HCT116 (cell line): ENCODE results near the gene ZNF683. TPM values are rescaled to one million over a fixed set of nuclear protein-coding genes. Genes with fewer than 3 reads are reported as not detected.

ENCODE experiments used
- ATAC-seq: fragments of 200-7000 bp; cut with Tn5 transposase; 2 replicates; pipeline ENCODE4 v1.9.1; 2020; ENCODE audit warnings: mild to moderate bottlenecking, moderate library complexity
- BruUV-seq: library from RNA; stranded (reverse); fragments of 400-500 nt; replicated peaks from 2 replicates; lab custom pipeline; 2021; lab: Mats Ljungman, UMichigan
- CTCF ChIA-PET: fragments of 300-600 bp; sonication (Branson Sonifier 250); formaldehyde crosslinking; loops from one replicate; lab custom pipeline; 2021; ENCODE audit warnings: antibody characterized with exemption; lab: Charles Lee
- POLR2A ChIA-PET: fragments of 300-600, 350-600 bp; sonication (Branson Sonifier 250); formaldehyde crosslinking; loops from one replicate; lab custom pipeline; 2021; ENCODE audit warnings: antibody characterized with exemption; lab: Charles Lee
- RAD21 ChIA-PET, 2 experiments: fragments of 300-600 bp; sonication (Branson Sonifier 250); formaldehyde crosslinking; loops; one replicate each; lab custom pipeline; 2023; ENCODE audit warnings: low total read pairs in 2 of 2; ENCODE audit not compliant: uncharacterized antibody in 2 of 2, unreplicated experiment in 2 of 2, low non-redundant PET in 1 of 2; lab: Charles Lee
- DNase-seq: peaks from one replicate; pipeline ENCODE4 v3.0.0-alpha.2; 2010; ENCODE audit warnings: low read depth, low spot score
- H2AFZ ChIP-seq: fragments of 200-600 bp; shearing (Covaris generic), sonication (generic); 2 replicates; pipeline ENCODE4 v1.6.1; 2017; ENCODE audit warnings: low read depth, mixed run types, mixed read lengths, antibody characterized with exemption, low read length; ENCODE audit not compliant: poor library complexity, severe bottlenecking
- H3K27ac ChIP-seq: 2 replicates; pipeline ENCODE4 v1.5.1; 2012; ENCODE audit warnings: low read depth, low read length
- H3K27me3 ChIP-seq: fragments of 200-600 bp; sonication (generic); 2 replicates; pipeline ENCODE4 v1.6.1; 2016; ENCODE audit warnings: mixed run types, low read length, mixed read lengths; ENCODE audit not compliant: insufficient read depth
- H3K36me3 ChIP-seq, 2 experiments: fragments of 200-500 bp in 1 of 2; fragments of 200-600 bp in 1 of 2; sonication (Bioruptor generic) in 1 of 2; sonication (generic) in 1 of 2; 2 replicates each; pipeline versions ENCODE4 v1.5.1 to v1.6.1; 2014 to 2016; ENCODE audit warnings: low read length in 2 of 2, inconsistent platforms in 1 of 2, mixed read lengths in 1 of 2, mixed run types in 1 of 2; ENCODE audit not compliant: insufficient read depth in 2 of 2, control insufficient read depth in 1 of 2
- H3K4me1 ChIP-seq, 2 experiments: fragments of 200-600 bp in 1 of 2; sonication (generic) in 1 of 2; 2 replicates each; pipeline versions ENCODE4 v1.5.1 to v1.6.1; 2012 to 2017; ENCODE audit warnings: low read length in 2 of 2, inconsistent platforms in 1 of 2, mild to moderate bottlenecking in 1 of 2, mixed read lengths in 1 of 2, mixed run types in 1 of 2, moderate library complexity in 1 of 2; ENCODE audit not compliant: insufficient read depth in 2 of 2, control insufficient read depth in 1 of 2
- H3K4me2 ChIP-seq: fragments of 200-600 bp; sonication (generic); 2 replicates; pipeline ENCODE4 v1.6.1; 2017; ENCODE audit warnings: mixed run types, low read length, mixed read lengths
- H3K4me3 ChIP-seq, 2 experiments: fragments of 200-600 bp in 1 of 2; sonication (generic) in 1 of 2; replicated peaks in 1 of 2; 2 replicates each; pipeline ENCODE4 v1.5.1; 2011 to 2016; ENCODE audit warnings: low read length in 2 of 2, control low read depth in 1 of 2, low read depth in 1 of 2, mild to moderate bottlenecking in 1 of 2, mixed read lengths in 1 of 2, mixed run types in 1 of 2
- H3K79me2 ChIP-seq: fragments of 200-600 bp; sonication (generic); 2 replicates; pipeline ENCODE4 v1.6.1; 2017; ENCODE audit warnings: mild to moderate bottlenecking, mixed run types, low read length, moderate library complexity, mixed read lengths; ENCODE audit not compliant: insufficient read depth
- H3K9ac ChIP-seq: fragments of 200-600 bp; sonication (generic); 2 replicates; pipeline ENCODE4 v1.6.1; 2016; ENCODE audit warnings: low read length, mixed read lengths
- H3K9me2 ChIP-seq: fragments of 200-600 bp; sonication (generic), shearing (Covaris generic); 2 replicates; pipeline ENCODE4 v1.6.1; 2017; ENCODE audit warnings: mixed run types, mild to moderate bottlenecking, moderate library complexity; ENCODE audit not compliant: insufficient read depth
- H3K9me3 ChIP-seq, 2 experiments: fragments of 200-500 bp in 1 of 2; fragments of 200-600 bp in 1 of 2; sonication (Bioruptor generic) in 1 of 2; sonication (generic) in 1 of 2; 2 replicates each; pipeline ENCODE4 v1.6.1; 2014 to 2017; ENCODE audit warnings: low read length in 2 of 2, mixed read lengths in 2 of 2, inconsistent platforms in 1 of 2, low read depth in 1 of 2, mild to moderate bottlenecking in 1 of 2, mixed run types in 1 of 2, moderate library complexity in 1 of 2; ENCODE audit not compliant: control insufficient read depth in 1 of 2, insufficient read depth in 1 of 2
- H4K20me1 ChIP-seq: fragments of 200-600 bp; sonication (generic), shearing (Covaris generic); 2 replicates; pipeline ENCODE4 v1.6.1; 2017; ENCODE audit warnings: mixed run types, mild to moderate bottlenecking, moderate library complexity; ENCODE audit not compliant: insufficient read depth
- CBX3 ChIP-seq: IDR thresholded peaks from 2 replicates; pipeline ENCODE4 v1.6.1; 2012; ENCODE audit warnings: low read depth
- CEBPB ChIP-seq: IDR thresholded peaks from 2 replicates; pipeline ENCODE4 v1.6.1; 2012; ENCODE audit warnings: low read depth
- EGR1 ChIP-seq: IDR thresholded peaks from 2 replicates; pipeline ENCODE4 v1.6.1; 2012; ENCODE audit warnings: low read depth
- ELF1 ChIP-seq: IDR thresholded peaks from 2 replicates; pipeline ENCODE4 v1.6.1; 2012; ENCODE audit warnings: low read depth, borderline replicate concordance
- EZH2 ChIP-seq: fragments of 200-600 bp; sonication (generic); IDR thresholded peaks from 2 replicates; pipeline ENCODE4 v1.6.1; 2017; ENCODE audit warnings: antibody characterized with exemption, mixed run types
- EZH2phosphoT487 ChIP-seq: fragments of 200-600 bp; IDR thresholded peaks from 2 replicates; pipeline ENCODE4 v1.6.1; 2018; ENCODE audit warnings: antibody characterized with exemption, borderline replicate concordance
- FOSL1 ChIP-seq: IDR thresholded peaks from 2 replicates; pipeline ENCODE4 v1.6.1; 2012; ENCODE audit warnings: low read depth
- JUND ChIP-seq: IDR thresholded peaks from 2 replicates; pipeline ENCODE4 v1.6.1; 2012
- POLR2AphosphoS5 ChIP-seq: IDR thresholded peaks from 2 replicates; pipeline ENCODE4 v1.6.1; 2011; ENCODE audit warnings: mild to moderate bottlenecking, low read depth, low read length, moderate library complexity
- RAD21 ChIP-seq: IDR thresholded peaks from 2 replicates; pipeline ENCODE4 v1.6.1; 2012; ENCODE audit warnings: low read depth, mild to moderate bottlenecking
- SP1 ChIP-seq: IDR thresholded peaks from 2 replicates; pipeline ENCODE4 v1.6.1; 2012; ENCODE audit warnings: low read depth
- SRF ChIP-seq: IDR thresholded peaks from 2 replicates; pipeline ENCODE4 v1.6.1; 2012; ENCODE audit warnings: low read depth
- TCF7L2 ChIP-seq: IDR thresholded peaks from 2 replicates; pipeline ENCODE4 v1.7.0; 2011; ENCODE audit warnings: borderline replicate concordance, inconsistent platforms; ENCODE audit not compliant: insufficient read depth, insufficient read length; ENCODE audit errors: extremely low read depth
- ZFX ChIP-seq: fragments of 450-650 bp; IDR thresholded peaks from 2 replicates; pipeline ENCODE4 v1.6.1; 2017
- ZNF274 ChIP-seq: fragments of 200-500 bp; sonication (Bioruptor generic); IDR thresholded peaks from 2 replicates; pipeline ENCODE4 v1.6.1; 2014; ENCODE audit warnings: mild to moderate bottlenecking, low read depth, low read length, inconsistent platforms
- intact Hi-C: fragments of 100-400 bp; cut with micrococcal nuclease; formaldehyde crosslinking; loops from 2 replicates; pipeline ENCODE4 v1.10.0; 2022
- total RNA-seq: library from RNA; stranded (reverse); gene quantifications from one replicate; pipeline ENCODE4 v1.2.1, GENCODE V29; 2021; ENCODE audit not compliant: unreplicated experiment
- TF ChIP-seq, protein P1 (sequence below): IDR thresholded peaks from 2 replicates; pipeline ENCODE4 v1.6.1; 2012
- TF ChIP-seq, protein P2 (sequence below): IDR thresholded peaks from 2 replicates; pipeline ENCODE4 v1.6.1; 2012
- TF ChIP-seq, protein P3 (sequence below): IDR thresholded peaks from 2 replicates; pipeline ENCODE4 v1.6.1; 2012; ENCODE audit warnings: low read depth
- TF ChIP-seq, protein P4 (sequence below), 3 experiments: fragments of 200-600 bp in 1 of 3; sonication (generic) in 1 of 3; IDR thresholded peaks in 2 of 3; conservative IDR thresholded peaks in 1 of 3; 2 replicates each; pipeline ENCODE4 v1.5.1; 2012 to 2017; ENCODE audit warnings: low read depth in 2 of 3, low read length in 2 of 3, antibody characterized with exemption in 1 of 3, borderline replicate concordance in 1 of 3, control low read depth in 1 of 3, mild to moderate bottlenecking in 1 of 3, mixed read lengths in 1 of 3, mixed run types in 1 of 3, moderate library complexity in 1 of 3; ENCODE audit not compliant: insufficient read depth in 1 of 3

Gene ZNF683
- total RNA-seq, 1 experiment from 2014 or later, result not detected

DNA sequence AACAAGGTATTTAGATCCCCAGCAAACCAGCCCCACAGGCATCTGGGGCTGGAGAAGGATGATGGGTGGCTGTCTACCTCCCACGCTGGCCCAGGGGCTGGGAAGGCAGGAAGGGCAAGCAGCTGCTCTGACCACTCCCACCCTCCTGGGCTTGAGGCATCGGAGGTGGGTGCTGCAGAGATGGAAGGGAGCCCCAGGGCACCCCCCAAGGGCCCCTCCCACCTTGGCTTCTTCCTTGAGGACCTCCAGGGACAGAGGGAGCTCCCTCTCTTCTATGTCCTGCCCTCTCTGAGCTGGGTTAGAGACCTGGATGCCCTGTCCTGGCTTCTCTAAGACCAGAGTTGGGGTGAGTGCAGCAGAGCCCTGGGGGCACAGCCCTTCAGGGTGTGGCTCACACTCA, 51.7 kb downstream of the ZNF683 start:
- intact Hi-C loops, result loop anchor here (1.0 to 5.0 kb wide), 6 partner anchors 36 to 285 kb away; partner anchors contain the start of genes C1orf232 and ZNF593
- Histone ChIP-seq H4K20me1 (no peaks in the 10 kb centered on the region), H3K27me3 (no peaks in the 10 kb centered on the region), H3K9ac (no peak overlapping the region), H3K9me3 (no peaks in the 10 kb centered on the region), H3K79me2 (no peaks in the 10 kb centered on the region), H3K36me3 (peaks cover 0 to 10% of the 10 kb centered on the region in 2 experiments; a peak in 2 of 4 replicates), H3K4me1 (peaks cover 5 to 16% of the 10 kb centered on the region in 2 experiments; a peak in 3 of 4 replicates), H2AFZ (no peak overlapping the region), H3K9me2 (no peaks in the 10 kb centered on the region), H3K4me3 (no peak overlapping the region), H3K27ac (no peak overlapping the region), H3K4me2 (no peak overlapping the region)
- TF ChIP-seq SRF (no peak), FOSL1 (no peak), ZNF274 (no peak), EZH2 (no peak), POLR2AphosphoS5 (no peak), ELF1 (no peak), CEBPB (no peak), SP1 (no peak), RAD21 (no peak), JUND (no peak), ZFX (no peak), EGR1 (no peak), TCF7L2 (no peak), CBX3 (no peak), EZH2phosphoT487 (no peak)
- TF ChIP-seq, protein P1, sequence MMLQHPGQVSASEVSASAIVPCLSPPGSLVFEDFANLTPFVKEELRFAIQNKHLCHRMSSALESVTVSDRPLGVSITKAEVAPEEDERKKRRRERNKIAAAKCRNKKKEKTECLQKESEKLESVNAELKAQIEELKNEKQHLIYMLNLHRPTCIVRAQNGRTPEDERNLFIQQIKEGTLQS, result no peak
- TF ChIP-seq, protein P2, sequence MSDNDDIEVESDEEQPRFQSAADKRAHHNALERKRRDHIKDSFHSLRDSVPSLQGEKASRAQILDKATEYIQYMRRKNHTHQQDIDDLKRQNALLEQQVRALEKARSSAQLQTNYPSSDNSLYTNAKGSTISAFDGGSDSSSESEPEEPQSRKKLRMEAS, result no peak
- TF ChIP-seq, protein P3, sequence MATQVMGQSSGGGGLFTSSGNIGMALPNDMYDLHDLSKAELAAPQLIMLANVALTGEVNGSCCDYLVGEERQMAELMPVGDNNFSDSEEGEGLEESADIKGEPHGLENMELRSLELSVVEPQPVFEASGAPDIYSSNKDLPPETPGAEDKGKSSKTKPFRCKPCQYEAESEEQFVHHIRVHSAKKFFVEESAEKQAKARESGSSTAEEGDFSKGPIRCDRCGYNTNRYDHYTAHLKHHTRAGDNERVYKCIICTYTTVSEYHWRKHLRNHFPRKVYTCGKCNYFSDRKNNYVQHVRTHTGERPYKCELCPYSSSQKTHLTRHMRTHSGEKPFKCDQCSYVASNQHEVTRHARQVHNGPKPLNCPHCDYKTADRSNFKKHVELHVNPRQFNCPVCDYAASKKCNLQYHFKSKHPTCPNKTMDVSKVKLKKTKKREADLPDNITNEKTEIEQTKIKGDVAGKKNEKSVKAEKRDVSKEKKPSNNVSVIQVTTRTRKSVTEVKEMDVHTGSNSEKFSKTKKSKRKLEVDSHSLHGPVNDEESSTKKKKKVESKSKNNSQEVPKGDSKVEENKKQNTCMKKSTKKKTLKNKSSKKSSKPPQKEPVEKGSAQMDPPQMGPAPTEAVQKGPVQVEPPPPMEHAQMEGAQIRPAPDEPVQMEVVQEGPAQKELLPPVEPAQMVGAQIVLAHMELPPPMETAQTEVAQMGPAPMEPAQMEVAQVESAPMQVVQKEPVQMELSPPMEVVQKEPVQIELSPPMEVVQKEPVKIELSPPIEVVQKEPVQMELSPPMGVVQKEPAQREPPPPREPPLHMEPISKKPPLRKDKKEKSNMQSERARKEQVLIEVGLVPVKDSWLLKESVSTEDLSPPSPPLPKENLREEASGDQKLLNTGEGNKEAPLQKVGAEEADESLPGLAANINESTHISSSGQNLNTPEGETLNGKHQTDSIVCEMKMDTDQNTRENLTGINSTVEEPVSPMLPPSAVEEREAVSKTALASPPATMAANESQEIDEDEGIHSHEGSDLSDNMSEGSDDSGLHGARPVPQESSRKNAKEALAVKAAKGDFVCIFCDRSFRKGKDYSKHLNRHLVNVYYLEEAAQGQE, result no peak
- TF ChIP-seq, protein P4, sequence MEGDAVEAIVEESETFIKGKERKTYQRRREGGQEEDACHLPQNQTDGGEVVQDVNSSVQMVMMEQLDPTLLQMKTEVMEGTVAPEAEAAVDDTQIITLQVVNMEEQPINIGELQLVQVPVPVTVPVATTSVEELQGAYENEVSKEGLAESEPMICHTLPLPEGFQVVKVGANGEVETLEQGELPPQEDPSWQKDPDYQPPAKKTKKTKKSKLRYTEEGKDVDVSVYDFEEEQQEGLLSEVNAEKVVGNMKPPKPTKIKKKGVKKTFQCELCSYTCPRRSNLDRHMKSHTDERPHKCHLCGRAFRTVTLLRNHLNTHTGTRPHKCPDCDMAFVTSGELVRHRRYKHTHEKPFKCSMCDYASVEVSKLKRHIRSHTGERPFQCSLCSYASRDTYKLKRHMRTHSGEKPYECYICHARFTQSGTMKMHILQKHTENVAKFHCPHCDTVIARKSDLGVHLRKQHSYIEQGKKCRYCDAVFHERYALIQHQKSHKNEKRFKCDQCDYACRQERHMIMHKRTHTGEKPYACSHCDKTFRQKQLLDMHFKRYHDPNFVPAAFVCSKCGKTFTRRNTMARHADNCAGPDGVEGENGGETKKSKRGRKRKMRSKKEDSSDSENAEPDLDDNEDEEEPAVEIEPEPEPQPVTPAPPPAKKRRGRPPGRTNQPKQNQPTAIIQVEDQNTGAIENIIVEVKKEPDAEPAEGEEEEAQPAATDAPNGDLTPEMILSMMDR (IDR thresholded peaks at IDR 0.05 in 2 of 3, conservative IDR thresholded peaks at IDR 0.05 in 1 of 3; ENCODE audit: borderline replicate concordance in 1 of 3, insufficient read depth in 1 of 3, low read depth in 2 of 3, low read length in 2 of 3), result no peak
- no peak for ATAC-seq
- BruUV-seq, result no TSS peak
- RAD21 ChIA-PET, result interaction anchor here in 1 of 2 experiments (1.0 kb wide), 1 partner anchor 36 kb away, joined by 4 read pairs; no protein-coding TSS in a partner anchor
- CTCF ChIA-PET, result interaction anchor here (1.0 to 4.4 kb wide), 6 partner anchors 11 to 176 kb away, joined by 5 to 47 read pairs (median 9); partner anchors contain the start of genes SH3BGRL3 and ZNF593
- POLR2A ChIA-PET, result no interaction called here
- no peak for DNase-seq
